B cell (primary cell): ENCODE results near the gene DGKB.

ENCODE experiments used
- CTCF ChIP-seq: fragments of 200-600 bp; IDR thresholded peaks from one replicate; pipeline ENCODE4 v1.8.0; 2022; ENCODE audit warnings: antibody characterized with exemption, mild to moderate bottlenecking
- EZH2 ChIP-seq: IDR thresholded peaks from 2 replicates; pipeline ENCODE4 v1.6.1; 2012; ENCODE audit warnings: borderline replicate concordance, low read depth, mild to moderate bottlenecking, moderate library complexity, low read length; ENCODE audit not compliant: insufficient read depth, poor library complexity, severe bottlenecking

GRCh38 chr7:14761510-14762296 lies 140.8 kb downstream of the DGKB start:
- TF ChIP-seq CTCF (no peak), EZH2 (no peak)
